HG02840 (cell line): ENCODE data around the gene C4A.
"Not testable (repeated sequence)": the region's sequence is repeated elsewhere in the genome, so short reads cannot be mapped to it uniquely, and the experiment has no call there.

Experiments used
- ATAC-seq: cut with Tn5 transposase; IDR thresholded peaks from one replicate; pipeline ENCODE4 v1.9.1; 2021; ENCODE audit warnings: mild to moderate bottlenecking, moderate library complexity, moderate number of reproducible peaks; ENCODE audit not compliant: unreplicated experiment, low FRiP score

C4A gene

GRCh38 chr6:31978831-31979230 is 3.0 kb upstream of the C4A start:
- ATAC-seq = no peak

- ATAC-seq = no peak
Observed at GRCh38 chr6:31979238-31979898, 2.5 kb upstream of the C4A start.

GRCh38 chr6:31980195-31980876 is 1.5 kb upstream of the C4A start:
- ATAC-seq = not testable (repeated sequence)

GRCh38 chr6:31980998-31981397 is 859 bp upstream of the C4A start:
- not testable (repeated sequence) for ATAC-seq

GRCh38 chr6:31989363-31989762 is 7.5 kb downstream of the C4A start:
- ATAC-seq = not testable (repeated sequence)

- not testable (repeated sequence) for ATAC-seq
Observed at GRCh38 chr6:31994421-31994820, 12.6 kb downstream of the C4A start.

GRCh38 chr6:31996385-31996784 is 14.5 kb downstream of the C4A start:
- ATAC-seq = not testable (repeated sequence)

- not testable (repeated sequence) for ATAC-seq
Observed at GRCh38 chr6:32002546-32003268, 20.9 kb downstream of the C4A start.

- not testable (repeated sequence) for ATAC-seq
Observed at GRCh38 chr6:32003301-32003700, 21.4 kb downstream of the C4A start.

GRCh38 chr6:32004393-32004792 is 22.5 kb downstream of the C4A start:
- ATAC-seq = not testable (repeated sequence)

GRCh38 chr6:32004864-32005537 is 23.1 kb downstream of the C4A start:
- not testable (repeated sequence) for ATAC-seq

- ATAC-seq = not testable (repeated sequence)
Observed at GRCh38 chr6:32005538-32005880, 23.7 kb downstream of the C4A start.

- ATAC-seq = not testable (repeated sequence)
Observed at GRCh38 chr6:32005991-32006529, 24.2 kb downstream of the C4A start.

GRCh38 chr6:32007086-32007485 is 25.2 kb downstream of the C4A start:
- ATAC-seq = not testable (repeated sequence)

- not testable (repeated sequence) for ATAC-seq
Observed at GRCh38 chr6:32008037-32008436, 26.2 kb downstream of the C4A start.

GRCh38 chr6:32008616-32009015 is 26.8 kb downstream of the C4A start:
- ATAC-seq = not testable (repeated sequence)

GRCh38 chr6:32009537-32009936 is 27.7 kb downstream of the C4A start:
- not testable (repeated sequence) for ATAC-seq

- not testable (repeated sequence) for ATAC-seq
Observed at GRCh38 chr6:32010856-32011530, 29.1 kb downstream of the C4A start.

- ATAC-seq = not testable (repeated sequence)
Observed at GRCh38 chr6:32012941-32013617, 31.2 kb downstream of the C4A start.
